ENCODE data around the gene KIF2A.

The KIF2A gene

GRCh38 chr5:62299101-62299500, 6.9 kb upstream of the KIF2A start:
- TF ChIP-seq SIN3A (IDR thresholded peaks at IDR 0.05; ENCODE audit: borderline replicate concordance, insufficient read depth, low read length), result no peak
- TF ChIP-seq FOXP2 (optimal IDR thresholded peaks at IDR 0.05; ENCODE audit: borderline replicate concordance, extremely low read depth, extremely low read length, insufficient read depth), result no peak

GRCh38 chr5:62299600-62299999, 6.4 kb upstream of the KIF2A start:
- TF ChIP-seq TAF1 (IDR thresholded peaks at IDR 0.05; ENCODE audit: borderline replicate concordance, insufficient read depth, low read length) (no peak), FOXP2 (optimal IDR thresholded peaks at IDR 0.05; ENCODE audit: borderline replicate concordance, extremely low read depth, extremely low read length, insufficient read depth) (no peak), SIN3A (IDR thresholded peaks at IDR 0.05; ENCODE audit: borderline replicate concordance, insufficient read depth, low read length) (no peak), POLR2AphosphoS5 (IDR thresholded peaks at IDR 0.05; ENCODE audit: low read depth, low read length) (no peak), REST (IDR thresholded peaks at IDR 0.05; ENCODE audit: insufficient read depth in 1 of 2, low read depth in 2 of 2, low read length in 2 of 2) (no peak)

- TF ChIP-seq REST (IDR thresholded peaks at IDR 0.05; ENCODE audit: insufficient read depth in 1 of 2, low read depth in 2 of 2, low read length in 2 of 2) (no peak), POLR2AphosphoS5 (IDR thresholded peaks at IDR 0.05; ENCODE audit: low read depth, low read length) (no peak), SIN3A (IDR thresholded peaks at IDR 0.05; ENCODE audit: borderline replicate concordance, insufficient read depth, low read length) (no peak), FOXP2 (optimal IDR thresholded peaks at IDR 0.05; ENCODE audit: borderline replicate concordance, extremely low read depth, extremely low read length, insufficient read depth) (no peak), TAF1 (IDR thresholded peaks at IDR 0.05; ENCODE audit: borderline replicate concordance, insufficient read depth, low read length) (no peak)
Measured at GRCh38 chr5:62305358-62305714, 670 bp upstream of the KIF2A start.

- TF ChIP-seq SIN3A (IDR thresholded peaks at IDR 0.05; ENCODE audit: borderline replicate concordance, insufficient read depth, low read length), result no peak
- TF ChIP-seq POLR2AphosphoS5 (IDR thresholded peaks at IDR 0.05; ENCODE audit: low read depth, low read length), result peak; percentile 2; the same call in 1 of the 2 replicates
Measured at GRCh38 chr5:62306323-62306895, 403 bp downstream of the KIF2A start.

GRCh38 chr5:62306896-62307689, 1.1 kb downstream of the KIF2A start:
- no peak for TF ChIP-seq POLR2AphosphoS5 (IDR thresholded peaks at IDR 0.05; ENCODE audit: low read depth, low read length)
- no peak for TF ChIP-seq FOXP2 (optimal IDR thresholded peaks at IDR 0.05; ENCODE audit: borderline replicate concordance, extremely low read depth, extremely low read length, insufficient read depth)
- no peak for TF ChIP-seq SIN3A (IDR thresholded peaks at IDR 0.05; ENCODE audit: borderline replicate concordance, insufficient read depth, low read length)
- TF ChIP-seq REST (IDR thresholded peaks at IDR 0.05; ENCODE audit: insufficient read depth in 1 of 2, low read depth in 2 of 2, low read length in 2 of 2), result no peak
- TF ChIP-seq TAF1 (IDR thresholded peaks at IDR 0.05; ENCODE audit: borderline replicate concordance, insufficient read depth, low read length), result no peak

- no peak for TF ChIP-seq SIN3A (IDR thresholded peaks at IDR 0.05; ENCODE audit: borderline replicate concordance, insufficient read depth, low read length)
- TF ChIP-seq POLR2AphosphoS5 (IDR thresholded peaks at IDR 0.05; ENCODE audit: low read depth, low read length), result no peak
- TF ChIP-seq REST (IDR thresholded peaks at IDR 0.05; ENCODE audit: insufficient read depth in 1 of 2, low read depth in 2 of 2, low read length in 2 of 2), result no peak
- no peak for TF ChIP-seq FOXP2 (optimal IDR thresholded peaks at IDR 0.05; ENCODE audit: borderline replicate concordance, extremely low read depth, extremely low read length, insufficient read depth)
- TF ChIP-seq TAF1 (IDR thresholded peaks at IDR 0.05; ENCODE audit: borderline replicate concordance, insufficient read depth, low read length), result no peak
Measured at GRCh38 chr5:62308439-62308838, 2.4 kb downstream of the KIF2A start.
